SHP77 treated with DMSO at 0.1 percent for 48 hours (cell line): ENCODE results near the gene CEP68.

Experiments used
- DNase-seq: peaks from one replicate; lab custom pipeline; 2025; lab: John Stamatoyannopoulos, UW

CEP68 gene

DNA sequence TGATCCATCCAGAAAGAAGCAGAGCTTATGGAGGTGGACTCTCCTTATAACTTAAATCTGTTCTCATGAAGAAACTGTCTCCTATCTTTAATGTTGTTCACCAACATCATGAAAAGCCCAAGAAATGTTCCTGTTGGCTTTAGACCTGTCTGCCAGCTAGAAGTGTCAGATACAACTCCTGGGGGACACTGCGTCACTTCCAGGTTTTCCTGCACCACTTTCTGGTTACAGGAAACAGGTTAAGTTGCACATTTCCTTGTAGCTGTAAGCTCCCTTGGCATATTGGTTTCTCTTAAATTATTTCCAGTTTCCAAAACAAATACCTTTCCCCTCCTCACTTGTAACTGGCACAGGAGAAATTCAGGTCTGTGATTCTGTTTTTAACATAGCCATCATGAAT, 2.9 kb downstream of the CEP68 start:
- no peak for DNase-seq

DNA sequence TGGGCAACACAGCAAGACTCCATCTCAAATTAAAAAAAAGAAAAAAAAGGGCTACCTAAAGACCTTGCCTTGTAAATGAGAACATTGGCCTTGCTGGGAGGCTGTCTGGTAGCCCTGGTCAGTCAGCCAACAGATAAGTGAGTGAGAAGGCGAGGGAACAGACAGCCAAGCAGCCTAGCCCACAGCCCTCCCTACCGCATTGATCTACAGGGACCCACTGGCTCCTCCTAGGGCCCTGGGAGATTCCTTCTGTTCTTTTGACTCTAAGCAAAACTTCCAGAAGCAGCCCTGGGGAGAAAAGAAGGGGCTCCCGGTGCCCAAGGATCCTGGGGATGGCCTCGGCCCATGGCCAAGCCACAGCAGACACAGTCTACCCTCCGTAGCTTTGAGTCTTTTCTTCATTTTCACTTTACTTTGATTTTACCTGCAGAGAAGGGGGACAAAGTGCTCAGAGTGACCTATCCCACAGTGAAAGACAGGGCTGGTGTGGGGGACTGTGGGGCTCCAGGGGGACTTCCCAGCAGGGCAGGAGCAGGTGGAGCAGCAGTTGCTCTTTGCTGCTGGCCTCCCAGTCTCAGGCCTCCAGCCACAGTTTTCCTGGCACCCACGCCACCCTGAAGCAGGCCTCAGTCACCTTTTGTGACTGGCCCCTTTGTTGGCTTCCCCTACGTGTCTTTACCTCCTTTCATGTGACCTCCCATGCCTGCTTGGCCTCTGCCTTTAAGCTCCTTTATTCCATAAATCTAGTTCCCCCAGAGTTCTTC, 5.1 kb downstream of the CEP68 start:
- no peak for DNase-seq

DNA sequence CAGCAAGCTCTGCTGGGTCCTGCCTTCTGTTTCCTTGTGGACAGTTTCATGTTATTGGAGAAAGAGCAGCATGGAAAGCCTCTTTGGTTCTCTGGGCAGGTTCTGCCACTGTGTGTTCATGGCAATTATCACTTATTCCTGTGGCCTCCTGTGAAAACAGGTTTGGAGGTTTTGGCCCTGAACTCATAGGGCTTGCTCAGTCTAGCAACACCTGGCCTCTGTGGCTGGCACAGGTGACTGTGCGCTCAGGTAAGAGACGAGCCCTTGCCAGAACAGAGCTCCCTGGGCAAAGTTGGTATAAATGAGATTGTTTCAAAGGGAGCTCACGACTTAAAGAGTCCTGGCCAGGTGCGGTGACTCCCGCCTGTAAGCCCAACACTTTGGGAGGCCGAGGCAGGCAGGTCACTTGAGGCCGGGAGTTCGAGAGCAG, 5.7 kb downstream of the CEP68 start:
- no peak for DNase-seq

DNA sequence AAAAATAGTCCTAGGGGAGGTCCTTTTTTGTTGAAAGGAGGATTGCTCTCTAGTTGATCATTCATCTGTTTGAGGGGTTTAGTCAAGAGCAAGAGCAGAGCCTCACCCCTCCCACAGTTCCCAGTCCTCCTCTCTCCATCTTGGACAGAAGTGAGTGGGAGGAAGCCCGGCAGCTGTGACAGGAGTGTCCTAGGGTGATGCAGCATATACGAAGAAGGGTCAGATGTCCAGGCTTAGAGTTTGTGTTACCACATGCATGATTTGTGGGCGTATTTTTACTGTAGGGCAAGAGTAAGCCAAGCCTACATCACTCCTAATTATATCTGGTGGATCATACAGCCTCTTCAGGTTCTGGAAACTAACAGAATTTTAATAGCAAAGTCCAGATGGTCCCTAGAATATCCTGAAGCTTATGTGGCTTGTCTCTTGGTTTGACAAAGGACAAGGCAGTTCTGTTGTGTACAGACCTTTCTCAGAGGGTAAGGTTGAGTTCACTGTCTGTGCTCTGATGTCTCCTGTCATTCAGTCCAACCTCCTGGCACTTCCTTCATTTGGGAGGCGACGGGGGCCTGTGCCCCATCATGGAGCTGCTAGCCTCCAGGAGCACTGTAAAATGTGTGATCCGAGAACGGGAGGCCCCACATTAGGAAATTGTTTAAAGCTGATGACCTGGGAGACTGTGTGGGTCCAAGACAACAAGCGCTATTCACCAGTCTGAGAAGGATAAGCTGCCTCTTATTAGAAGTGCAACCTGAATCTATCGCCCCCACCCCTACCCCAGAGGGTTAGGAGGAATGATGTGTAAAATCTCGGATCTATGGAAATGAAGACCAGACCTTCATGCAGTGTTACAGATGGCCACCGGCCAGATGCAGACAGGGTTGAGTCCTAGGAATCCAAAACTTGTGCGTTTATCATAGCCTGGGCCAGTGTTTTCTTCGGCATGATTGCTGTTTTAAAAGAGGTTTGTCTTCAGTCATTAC, 6.9 kb downstream of the CEP68 start:
- DNase-seq: no peak

DNA sequence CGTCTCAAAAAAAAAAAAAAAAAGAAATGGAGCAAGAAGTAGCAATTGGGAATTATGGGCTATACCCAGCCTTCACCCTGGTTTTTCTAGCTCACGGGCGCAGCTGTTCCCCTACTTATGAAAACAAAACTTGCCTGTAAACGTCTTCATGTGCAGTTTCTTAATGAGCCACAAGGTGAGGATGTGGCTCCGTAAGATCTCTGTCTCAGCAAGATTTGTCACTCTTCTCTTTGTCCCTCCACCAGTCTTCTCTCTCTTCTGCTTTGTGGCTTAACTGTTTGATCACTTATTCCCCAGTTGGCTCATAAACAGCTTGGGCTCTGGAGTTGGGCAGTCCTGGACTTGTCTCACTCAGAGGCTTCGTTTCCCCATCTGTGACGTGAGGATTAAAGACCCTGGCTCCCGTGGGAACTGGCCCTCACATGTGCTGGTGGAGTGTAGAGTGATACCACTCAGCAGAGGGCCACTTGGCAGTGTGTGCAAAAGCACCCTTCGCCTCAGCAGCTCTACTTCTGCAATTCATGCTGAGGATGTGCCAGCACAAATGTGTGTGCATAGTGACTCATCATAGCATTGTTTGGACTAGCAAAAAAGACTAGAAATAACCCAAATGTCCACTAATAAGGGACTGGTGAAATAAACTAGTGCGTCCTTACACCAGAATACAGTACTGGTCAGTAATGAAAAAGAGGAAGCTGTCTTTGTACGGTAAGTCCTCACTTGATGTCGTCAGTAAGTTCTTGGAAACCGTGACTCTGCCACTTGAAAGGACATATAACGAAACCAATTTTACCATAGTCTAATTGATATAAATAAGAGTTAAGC, 8.7 kb downstream of the CEP68 start:
- no peak for DNase-seq

DNA sequence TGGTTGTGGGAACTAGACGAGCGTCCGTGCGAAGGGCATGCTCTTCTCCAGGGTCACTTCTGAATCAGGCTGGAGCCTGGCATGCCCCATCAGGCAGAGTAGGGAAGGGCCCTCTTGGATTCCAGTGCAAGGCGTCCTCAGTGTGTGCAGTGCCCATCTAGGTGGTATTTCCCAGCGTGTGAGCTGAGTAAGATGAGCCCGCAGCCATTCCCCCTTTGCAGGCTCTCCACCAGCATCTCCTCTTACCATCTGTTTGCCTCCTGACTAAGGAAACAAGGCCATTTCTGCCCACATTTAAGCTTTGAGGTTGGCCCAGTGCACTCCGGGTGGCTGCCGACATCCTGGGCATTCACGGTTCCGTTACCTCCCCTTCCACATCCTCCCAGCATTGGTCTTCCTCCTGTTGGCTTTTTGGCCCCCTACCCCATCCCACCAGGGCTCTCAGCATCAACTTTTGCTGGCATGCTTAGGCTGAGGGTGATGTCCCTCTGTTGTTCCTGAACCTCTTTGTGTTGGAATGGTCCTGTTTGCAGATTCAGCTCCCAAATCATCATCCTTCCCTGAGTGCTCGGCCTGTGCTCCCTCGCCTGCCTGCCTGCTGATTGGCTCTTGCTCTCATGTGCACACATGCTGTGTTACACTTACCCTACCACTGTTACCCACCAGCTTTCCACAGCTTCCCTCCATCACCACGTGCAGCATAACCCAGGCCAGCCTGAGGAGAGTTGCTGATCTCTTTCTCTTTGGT, 11.8 kb downstream of the CEP68 start:
- no peak for DNase-seq

DNA sequence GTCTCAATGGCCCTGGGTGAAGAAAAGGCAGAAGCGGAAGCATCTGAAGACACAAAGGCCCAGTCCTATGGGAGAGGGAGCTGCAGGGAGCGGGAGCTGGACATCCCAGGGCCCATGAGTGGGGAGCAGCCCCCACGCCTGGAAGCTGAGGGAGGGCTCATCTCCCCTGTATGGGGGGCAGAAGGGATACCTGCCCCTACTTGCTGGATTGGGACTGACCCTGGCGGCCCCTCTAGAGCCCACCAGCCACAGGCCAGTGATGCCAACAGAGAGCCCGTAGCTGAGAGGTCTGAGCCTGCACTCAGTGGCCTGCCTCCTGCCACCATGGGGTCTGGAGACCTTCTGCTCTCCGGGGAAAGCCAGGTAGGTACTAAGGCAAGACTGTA, 13.2 kb downstream of the CEP68 start:
- DNase-seq: no peak

DNA sequence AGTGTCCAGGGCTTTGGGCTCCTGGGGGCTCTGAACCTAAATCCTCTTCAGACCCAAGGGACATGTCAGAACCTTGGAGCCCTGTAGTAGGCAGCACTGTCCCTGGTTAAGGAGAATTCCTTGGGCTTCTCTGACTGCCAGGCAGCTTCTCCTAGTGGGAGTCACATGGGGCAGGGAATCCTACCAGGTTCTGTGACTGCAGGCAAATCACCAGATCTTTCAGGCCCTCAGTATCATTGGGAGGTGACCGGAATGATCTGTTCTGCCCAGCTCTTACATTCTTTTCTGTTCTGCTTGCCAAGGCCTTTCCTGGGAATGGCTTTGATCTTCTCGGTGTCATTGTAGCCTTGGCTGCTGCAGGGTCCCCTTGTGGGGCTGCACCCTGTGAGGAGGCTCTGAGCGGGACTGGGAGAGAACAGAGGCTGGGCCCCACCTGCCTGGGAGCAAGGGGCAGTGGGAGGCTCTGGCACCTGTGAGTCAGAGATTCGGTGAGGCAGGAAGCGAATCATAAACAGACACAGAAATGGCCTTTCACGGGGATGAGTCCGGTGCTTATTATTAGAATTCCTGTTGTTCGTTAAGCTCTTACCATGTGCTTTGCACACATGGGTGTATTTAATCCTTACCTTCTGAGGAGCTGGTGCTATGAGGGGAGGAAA, 14.1 kb downstream of the CEP68 start:
- no peak for DNase-seq

DNA sequence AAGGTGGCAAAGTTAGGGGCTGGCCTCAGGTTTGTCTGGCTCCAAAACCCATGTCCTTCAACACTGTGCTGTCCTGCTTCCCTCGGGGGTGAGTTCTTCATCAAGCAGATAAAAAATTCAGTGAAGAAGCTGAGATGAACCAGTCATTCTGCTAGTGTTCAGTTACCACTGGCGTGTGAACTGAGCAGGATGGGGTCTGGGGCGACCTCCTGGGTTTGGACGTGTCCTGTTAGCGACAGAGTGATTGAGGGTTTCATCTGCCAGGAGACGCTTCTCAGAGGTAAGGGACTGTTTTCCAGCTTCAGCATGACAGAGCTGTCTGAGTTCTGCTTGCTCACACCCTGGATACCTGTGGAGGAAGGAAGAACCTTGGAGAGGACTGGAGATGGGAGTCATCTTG, 14.6 kb downstream of the CEP68 start:
- DNase-seq: no peak

DNA sequence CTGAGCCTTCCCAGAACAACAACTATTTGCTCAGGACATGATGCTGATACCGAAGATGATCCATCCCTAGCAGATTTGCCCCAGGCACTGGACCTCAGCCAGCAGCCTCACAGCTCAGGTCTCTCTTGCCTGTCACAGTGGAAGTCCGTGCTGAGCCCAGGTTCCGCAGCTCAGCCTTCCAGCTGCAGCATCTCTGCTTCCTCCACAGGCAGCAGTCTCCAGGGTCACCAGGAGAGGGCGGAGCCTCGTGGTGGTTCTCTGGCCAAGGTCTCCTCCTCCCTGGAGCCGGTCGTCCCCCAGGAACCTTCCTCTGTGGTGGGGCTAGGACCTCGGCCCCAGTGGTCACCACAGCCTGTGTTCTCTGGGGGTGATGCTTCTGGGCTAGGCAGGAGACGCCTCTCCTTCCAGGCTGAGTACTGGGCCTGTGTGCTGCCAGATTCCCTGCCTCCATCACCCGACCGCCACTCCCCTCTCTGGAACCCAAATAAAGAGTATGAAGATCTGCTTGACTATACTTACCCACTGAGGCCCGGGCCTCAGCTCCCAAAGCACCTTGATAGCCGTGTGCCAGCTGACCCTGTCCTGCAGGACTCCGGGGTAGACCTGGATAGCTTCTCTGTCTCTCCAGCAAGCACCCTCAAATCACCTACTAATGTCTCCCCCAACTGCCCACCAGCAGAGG, 15.4 kb downstream of the CEP68 start:
- DNase-seq: no peak

DNA sequence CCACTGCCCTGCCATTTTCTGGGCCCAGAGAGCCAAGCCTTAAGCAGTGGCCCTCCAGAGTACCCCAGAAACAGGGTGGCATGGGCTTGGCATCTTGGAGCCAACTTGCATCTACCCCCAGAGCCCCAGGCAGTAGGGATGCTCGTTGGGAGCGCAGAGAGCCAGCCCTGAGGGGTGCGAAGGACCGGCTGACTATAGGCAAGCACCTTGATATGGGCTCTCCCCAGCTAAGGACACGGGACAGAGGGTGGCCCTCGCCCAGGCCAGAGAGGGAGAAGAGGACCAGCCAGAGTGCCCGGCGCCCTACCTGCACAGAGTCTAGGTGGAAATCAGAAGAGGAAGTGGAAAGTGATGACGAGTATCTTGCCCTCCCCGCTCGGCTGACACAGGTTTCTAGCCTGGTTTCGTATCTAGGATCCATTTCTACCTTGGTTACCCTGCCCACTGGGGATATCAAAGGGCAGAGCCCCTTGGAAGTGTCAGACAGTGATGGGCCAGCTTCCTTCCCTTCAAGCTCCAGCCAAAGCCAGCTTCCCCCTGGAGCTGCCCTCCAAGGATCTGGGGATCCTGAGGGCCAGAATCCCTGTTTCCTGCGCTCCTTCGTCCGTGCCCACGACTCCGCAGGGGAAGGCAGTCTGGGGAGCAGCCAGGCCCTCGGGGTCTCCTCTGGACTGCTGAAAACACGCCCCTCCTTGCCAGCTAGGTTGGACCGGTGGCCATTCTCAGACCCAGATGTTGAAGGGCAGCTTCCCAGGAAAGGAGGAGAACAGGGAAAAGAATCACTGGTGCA, 16.2 kb downstream of the CEP68 start:
- no peak for DNase-seq

DNA sequence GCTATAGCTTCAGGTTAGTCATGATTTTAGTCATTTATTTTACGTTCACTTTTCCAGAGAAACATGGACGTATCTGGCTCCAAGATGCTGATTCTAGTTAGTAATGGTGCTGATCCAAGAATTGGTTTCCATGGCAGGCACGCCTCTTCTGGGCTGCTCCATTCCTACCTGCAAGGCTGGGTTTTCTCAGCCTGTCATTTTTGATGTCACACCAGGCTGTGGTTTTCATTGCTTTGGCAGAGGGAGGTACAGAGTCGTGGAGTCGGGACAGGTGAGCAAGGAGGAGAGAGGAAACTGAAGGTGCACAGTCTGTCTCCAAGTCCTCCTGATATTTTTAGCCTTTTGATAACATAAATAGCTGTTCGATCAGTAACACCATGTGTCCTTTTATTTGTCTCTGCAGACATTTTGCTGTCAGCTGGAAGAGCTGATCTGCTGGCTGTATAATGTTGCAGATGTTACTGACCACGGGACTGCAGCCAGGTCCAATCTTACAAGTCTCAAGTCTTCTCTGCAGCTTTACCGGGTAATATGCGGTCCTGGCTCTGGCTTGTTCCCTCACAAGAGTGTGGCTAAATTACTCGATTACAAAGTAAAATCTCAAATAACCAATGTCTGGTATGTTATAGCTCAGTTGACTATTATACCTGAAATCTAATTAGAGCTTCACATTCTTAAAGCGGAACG, 17.8 kb downstream of the CEP68 start:
- no peak for DNase-seq

DNA sequence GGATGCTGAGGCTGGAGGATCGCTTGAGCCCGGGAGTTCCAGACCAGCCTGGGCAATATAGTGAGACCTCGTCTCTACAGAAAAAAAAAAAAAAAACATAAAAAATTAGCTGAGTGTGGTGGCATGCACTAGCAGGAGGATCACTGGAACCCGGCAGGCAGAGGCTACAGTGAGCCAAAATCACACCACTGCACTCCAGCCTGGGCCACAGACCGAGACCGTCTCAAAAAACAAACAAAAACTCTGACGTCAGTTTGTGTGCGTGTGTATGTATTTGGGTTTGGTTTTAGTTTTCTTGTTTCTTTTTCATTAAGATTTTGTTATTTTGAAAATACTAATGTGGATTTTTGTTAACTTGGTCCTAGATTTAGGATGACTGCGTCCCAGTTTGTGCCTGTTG, 19.0 kb downstream of the CEP68 start:
- no peak for DNase-seq

DNA sequence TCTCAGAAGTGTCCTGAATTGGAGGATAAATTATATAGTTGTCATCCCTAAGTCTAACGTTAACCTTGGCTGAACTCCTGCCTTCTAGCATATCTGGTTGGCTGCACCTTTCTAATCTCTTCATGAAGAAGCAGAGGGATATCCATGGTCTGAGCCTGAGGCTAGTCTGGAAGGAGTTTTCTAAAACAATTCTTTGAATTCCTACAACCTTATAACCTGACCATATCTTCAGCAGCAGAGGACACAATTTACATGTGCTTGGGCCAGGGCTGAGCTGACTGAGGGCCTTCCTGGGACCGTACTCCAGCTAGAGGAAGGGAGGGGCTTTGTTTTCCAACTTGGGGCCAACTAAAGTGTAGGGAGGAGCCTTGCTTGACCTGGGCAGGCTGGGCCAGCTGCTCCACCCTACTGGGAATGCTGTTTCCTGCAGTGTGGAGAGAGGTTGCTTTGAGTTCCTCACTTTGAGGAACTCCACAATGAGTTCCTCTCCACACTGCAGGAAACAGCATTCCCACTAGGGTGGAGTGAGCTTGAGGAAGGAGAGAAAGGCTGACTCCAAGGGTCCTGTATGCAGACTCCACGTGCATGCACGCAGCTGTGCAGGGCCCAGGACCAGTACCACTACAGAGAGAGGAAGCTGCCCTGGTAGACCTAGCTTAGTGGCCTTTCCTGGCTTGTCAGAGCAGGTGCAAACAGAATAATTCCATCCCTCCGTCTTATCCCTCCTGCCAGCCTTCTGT, 19.6 kb downstream of the CEP68 start:
- DNase-seq: no peak

DNA sequence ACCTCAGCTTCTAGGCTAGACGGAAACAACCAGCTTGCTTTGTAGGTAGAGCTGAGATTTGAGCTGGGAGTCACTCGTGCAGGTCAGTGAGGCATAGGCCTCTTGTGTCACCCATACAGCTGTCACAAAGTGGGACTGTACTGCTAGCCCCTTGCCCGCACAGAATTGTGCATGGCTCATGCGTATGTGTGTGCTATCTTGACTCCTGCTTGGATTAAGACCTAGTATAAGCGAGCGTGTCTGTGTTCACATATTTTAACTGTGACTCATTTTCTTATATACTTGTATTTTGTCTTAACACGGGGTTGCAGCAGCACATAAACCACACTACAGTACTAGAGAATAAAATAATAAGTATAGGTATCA, 20.1 kb downstream of the CEP68 start:
- DNase-seq: no peak

DNA sequence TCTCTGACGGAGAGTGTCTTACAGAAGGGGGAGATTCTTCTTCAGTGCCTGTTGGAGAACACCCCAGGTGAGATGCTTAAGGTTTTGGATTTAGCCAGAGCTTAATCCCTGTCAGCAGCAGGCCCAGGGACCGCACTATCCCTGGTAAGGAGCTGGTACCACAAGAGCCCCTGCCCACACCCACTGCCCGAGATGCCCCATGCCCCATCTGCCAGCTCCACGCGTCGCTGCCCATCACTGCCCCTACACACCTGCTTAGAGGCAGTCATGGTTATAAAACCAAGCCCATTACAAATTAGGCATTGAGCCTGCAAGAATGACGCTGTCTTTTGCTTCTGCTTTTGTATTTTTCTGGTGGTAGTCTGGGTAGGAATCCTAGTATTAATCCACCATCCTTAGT, 21.7 kb downstream of the CEP68 start:
- DNase-seq: no peak

DNA sequence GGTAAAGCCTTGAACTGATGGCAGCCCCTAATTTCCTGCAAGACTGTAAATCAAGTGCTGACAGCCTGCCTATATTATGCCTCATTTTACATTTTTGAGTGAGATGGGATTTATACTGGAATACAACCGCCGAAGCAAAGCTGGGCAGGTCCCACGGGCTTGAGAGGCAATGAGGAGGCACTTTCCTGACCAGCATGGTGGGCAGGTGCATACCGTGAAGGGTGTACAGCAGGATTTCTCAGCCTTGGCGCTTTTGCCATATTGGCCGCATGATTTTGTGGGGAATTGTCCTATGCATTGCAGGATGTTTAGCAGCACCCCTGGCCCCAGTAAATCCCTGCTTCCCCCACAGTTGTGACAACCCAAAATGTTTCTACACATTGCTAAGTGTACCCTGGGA, 22.8 kb downstream of the CEP68 start:
- no peak for DNase-seq

DNA sequence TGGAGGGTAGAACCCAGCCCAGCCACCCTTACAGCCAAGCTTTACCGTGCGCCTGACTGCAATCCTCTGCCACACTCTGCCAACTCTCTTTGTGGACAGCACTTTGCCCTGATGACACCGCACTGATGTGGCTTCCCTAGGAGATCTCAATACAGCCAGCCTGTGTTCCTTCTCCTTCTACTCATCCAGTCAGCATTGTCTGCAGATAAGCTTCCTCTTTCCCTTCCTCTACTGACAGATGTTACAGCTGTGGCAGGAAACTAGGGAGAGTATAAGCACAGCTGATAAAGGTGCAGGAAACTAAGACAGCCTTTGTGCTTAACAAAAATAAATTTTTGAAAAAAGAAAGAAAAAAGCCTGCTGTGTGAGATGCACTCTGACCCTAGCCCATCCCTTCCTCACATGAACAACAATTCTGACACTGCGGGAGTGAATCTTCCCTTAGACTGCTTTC, 25.0 kb downstream of the CEP68 start:
- no peak for DNase-seq
